Measurements from ENCODE around the gene IDNK. TPM values are rescaled to one million over a fixed set of nuclear protein-coding genes. Genes with fewer than 3 reads are reported as not detected.

IDNK gene
- total and polyA plus RNA-seq, 10 of the 15 experiments (the other 5 are each of a cell fraction or from before 2014, with no cell fraction given), result 7.0 to 19.1 (median 10.6) TPM

DNA sequence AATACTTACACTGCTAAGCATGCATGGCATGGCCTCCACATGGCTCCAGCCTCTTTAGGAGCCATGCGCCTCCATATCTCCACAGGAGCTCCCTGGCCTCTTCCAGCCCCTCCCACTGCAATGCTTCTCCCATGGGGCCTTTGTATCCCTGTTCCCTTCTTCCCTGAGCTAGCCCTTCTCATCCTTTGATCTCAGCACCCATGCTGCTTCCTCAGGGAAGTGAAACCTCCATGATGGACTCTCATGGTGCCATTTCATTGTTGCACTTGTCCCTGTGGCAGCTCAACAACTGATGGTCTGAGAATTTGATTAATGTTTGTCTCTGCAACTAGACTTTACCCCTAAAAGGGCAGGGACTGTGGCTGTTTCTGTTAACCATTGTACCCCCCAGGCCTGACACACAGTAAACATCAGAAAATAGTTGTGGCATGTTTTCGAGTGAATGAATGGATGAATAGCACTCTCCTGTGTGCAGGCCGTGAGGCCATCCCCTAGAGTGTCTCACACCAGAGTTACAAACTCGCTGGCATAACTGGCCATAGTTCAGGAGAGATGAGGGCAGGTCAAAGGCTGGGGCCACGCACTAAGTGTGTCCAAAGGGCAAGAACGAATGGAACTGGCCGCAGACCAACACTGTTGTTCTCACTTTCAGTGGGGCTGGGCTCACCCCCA is 6.6 kb downstream of the IDNK start (continued):
- TF ChIP-seq EP300 (IDR thresholded peaks at IDR 0.05; ENCODE audit: borderline replicate concordance in 1 of 2, control insufficient read depth in 1 of 2, low read depth in 2 of 2, low read length in 2 of 2), result no peak
- no peak for TF ChIP-seq RBBP5 (conservative IDR thresholded peaks at IDR 0.05)
- TF ChIP-seq, protein P1, sequence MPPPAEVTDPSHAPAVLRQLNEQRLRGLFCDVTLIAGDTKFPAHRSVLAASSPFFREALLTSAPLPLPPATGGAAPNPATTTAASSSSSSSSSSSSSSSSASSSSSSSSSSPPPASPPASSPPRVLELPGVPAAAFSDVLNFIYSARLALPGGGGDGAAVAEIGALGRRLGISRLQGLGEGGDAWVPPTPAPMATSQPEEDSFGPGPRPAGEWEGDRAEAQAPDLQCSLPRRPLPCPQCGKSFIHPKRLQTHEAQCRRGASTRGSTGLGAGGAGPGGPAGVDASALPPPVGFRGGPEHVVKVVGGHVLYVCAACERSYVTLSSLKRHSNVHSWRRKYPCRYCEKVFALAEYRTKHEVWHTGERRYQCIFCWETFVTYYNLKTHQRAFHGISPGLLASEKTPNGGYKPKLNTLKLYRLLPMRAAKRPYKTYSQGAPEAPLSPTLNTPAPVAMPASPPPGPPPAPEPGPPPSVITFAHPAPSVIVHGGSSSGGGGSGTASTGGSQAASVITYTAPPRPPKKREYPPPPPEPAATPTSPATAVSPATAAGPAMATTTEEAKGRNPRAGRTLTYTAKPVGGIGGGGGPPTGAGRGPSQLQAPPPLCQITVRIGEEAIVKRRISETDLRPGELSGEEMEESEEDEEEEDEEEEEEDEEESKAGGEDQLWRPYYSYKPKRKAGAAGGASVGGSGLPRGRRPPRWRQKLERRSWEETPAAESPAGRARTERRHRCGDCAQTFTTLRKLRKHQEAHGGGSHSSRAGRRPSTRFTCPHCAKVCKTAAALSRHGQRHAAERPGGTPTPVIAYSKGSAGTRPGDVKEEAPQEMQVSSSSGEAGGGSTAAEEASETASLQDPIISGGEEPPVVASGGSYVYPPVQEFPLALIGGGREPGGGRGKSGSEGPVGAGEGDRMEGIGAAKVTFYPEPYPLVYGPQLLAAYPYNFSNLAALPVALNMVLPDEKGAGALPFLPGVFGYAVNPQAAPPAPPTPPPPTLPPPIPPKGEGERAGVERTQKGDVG (CRISPR knock-in tag; IDR thresholded peaks at IDR 0.05), result no peak
- TF ChIP-seq, protein P2, sequence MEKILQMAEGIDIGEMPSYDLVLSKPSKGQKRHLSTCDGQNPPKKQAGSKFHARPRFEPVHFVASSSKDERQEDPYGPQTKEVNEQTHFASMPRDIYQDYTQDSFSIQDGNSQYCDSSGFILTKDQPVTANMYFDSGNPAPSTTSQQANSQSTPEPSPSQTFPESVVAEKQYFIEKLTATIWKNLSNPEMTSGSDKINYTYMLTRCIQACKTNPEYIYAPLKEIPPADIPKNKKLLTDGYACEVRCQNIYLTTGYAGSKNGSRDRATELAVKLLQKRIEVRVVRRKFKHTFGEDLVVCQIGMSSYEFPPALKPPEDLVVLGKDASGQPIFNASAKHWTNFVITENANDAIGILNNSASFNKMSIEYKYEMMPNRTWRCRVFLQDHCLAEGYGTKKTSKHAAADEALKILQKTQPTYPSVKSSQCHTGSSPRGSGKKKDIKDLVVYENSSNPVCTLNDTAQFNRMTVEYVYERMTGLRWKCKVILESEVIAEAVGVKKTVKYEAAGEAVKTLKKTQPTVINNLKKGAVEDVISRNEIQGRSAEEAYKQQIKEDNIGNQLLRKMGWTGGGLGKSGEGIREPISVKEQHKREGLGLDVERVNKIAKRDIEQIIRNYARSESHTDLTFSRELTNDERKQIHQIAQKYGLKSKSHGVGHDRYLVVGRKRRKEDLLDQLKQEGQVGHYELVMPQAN (conservative IDR thresholded peaks at IDR 0.05), result no peak

DNA sequence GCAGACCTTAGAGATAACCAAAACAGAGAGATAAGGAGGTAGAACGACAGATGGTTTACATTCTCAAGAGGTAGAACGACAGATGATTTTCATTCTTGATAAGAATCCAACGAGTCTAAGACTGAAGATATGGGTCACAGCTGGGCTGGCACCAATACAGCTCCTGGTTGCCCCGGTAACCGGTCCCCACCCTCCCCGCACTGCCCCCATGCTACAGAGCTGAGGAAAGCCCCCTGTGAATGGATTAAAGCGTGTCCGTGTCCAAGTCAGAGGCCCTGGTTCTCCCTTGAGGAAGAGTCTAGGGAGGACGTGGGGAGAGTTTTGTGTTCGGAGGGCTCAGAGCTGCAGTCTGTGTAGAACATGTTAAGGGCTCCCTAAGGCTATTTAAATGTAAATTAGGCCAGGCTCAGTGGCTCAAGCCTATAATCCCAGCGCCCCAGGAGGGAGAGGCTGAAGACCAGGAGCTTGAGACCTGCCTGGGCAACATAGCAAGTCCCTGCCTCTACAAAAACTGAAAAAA is 8.1 kb downstream of the IDNK start:
- ChIA-PET RAD21 (ENCODE audit: unreplicated experiment) (interaction anchor here (0.7 kb wide), 1 partner anchor 1606 kb away, joined by 3 read pairs; no protein-coding TSS in a partner anchor), CTCF (interaction anchor here (1.3 to 2.2 kb wide), 2 partner anchors 10 to 29 kb away, joined by 3 to 11 read pairs; no protein-coding TSS in a partner anchor), POLR2A (interaction anchor here (0.6 to 1.1 kb wide), 3 partner anchors 11 to 57 kb away, joined by 3 to 8 read pairs (median 6); no protein-coding TSS in a partner anchor), SMC1A (ENCODE audit: uncharacterized antibody, unreplicated experiment) (interaction anchor here (0.8 to 2.3 kb wide), 2 partner anchors 10 kb away, joined by 3 to 6 read pairs; no protein-coding TSS in a partner anchor)
- Histone ChIP-seq H3K4me1 (ENCODE audit: control insufficient read depth, insufficient read depth, low read length) (0 out of 2 replicates have a peak, but pooled peaks cover 3% of the 10 kb centered on the region), H2AFZ (ENCODE audit: control insufficient read depth, low read depth, low read length) (no peak overlapping the region), H3K4me2 (ENCODE audit: control insufficient read depth, insufficient read depth) (no peak overlapping the region), H3K9me3 (replicated peaks; ENCODE audit: control insufficient read depth, insufficient read depth, low read length) (no peaks in the 10 kb centered on the region), H3K79me2 (ENCODE audit: control insufficient read depth, insufficient read depth, low read length) (no peaks in the 10 kb centered on the region), H3K9ac (ENCODE audit: control insufficient read depth, insufficient read depth, low read length) (no peak overlapping the region), H3K4me3 (no peak overlapping the region), H3K27ac (ENCODE audit: control insufficient read depth, insufficient read depth) (no peak overlapping the region), H3K36me3 (ENCODE audit: control insufficient read depth in 2 of 2, insufficient read depth in 2 of 2, low read length in 1 of 2) (peaks cover 0 to 8% of the 10 kb centered on the region in 2 experiments), H4K20me1 (ENCODE audit: control insufficient read depth, insufficient read depth) (no peaks in the 10 kb centered on the region), H3K27me3 (replicated peaks in 1 of 2; ENCODE audit: control insufficient read depth in 2 of 2, insufficient read depth in 2 of 2, low read length in 1 of 2) (no peaks in the 10 kb centered on the region)
- BruUV-seq (replicated peaks), result no TSS peak
- WGBS (ENCODE audit: insufficient coverage, insufficient replicate concordance, low lambda C conversion rate, missing lambda C conversion rate), result 95% methylated on average over 9 of the region's 11 CpGs
- intact Hi-C loops (cut with micrococcal nuclease; ENCODE audit: unreplicated experiment), result no loop called here
- ATAC-seq (no peak), FAIRE-seq (no peak), DNase-seq (ENCODE audit: low read depth, low spot score) (no peak)
- in situ Hi-C loops (cut with MboI), result no loop called here
- TF ChIP-seq, protein P3, sequence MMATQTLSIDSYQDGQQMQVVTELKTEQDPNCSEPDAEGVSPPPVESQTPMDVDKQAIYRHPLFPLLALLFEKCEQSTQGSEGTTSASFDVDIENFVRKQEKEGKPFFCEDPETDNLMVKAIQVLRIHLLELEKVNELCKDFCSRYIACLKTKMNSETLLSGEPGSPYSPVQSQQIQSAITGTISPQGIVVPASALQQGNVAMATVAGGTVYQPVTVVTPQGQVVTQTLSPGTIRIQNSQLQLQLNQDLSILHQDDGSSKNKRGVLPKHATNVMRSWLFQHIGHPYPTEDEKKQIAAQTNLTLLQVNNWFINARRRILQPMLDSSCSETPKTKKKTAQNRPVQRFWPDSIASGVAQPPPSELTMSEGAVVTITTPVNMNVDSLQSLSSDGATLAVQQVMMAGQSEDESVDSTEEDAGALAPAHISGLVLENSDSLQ (IDR thresholded peaks at IDR 0.05), result no peak
- TF ChIP-seq NR2C2 (IDR thresholded peaks at IDR 0.05; ENCODE audit: borderline replicate concordance, control insufficient read depth, insufficient read length, low read depth) (no peak), NFIC (IDR thresholded peaks at IDR 0.05; ENCODE audit: low read depth, low read length) (no peak)
- TF ChIP-seq, protein P4, sequence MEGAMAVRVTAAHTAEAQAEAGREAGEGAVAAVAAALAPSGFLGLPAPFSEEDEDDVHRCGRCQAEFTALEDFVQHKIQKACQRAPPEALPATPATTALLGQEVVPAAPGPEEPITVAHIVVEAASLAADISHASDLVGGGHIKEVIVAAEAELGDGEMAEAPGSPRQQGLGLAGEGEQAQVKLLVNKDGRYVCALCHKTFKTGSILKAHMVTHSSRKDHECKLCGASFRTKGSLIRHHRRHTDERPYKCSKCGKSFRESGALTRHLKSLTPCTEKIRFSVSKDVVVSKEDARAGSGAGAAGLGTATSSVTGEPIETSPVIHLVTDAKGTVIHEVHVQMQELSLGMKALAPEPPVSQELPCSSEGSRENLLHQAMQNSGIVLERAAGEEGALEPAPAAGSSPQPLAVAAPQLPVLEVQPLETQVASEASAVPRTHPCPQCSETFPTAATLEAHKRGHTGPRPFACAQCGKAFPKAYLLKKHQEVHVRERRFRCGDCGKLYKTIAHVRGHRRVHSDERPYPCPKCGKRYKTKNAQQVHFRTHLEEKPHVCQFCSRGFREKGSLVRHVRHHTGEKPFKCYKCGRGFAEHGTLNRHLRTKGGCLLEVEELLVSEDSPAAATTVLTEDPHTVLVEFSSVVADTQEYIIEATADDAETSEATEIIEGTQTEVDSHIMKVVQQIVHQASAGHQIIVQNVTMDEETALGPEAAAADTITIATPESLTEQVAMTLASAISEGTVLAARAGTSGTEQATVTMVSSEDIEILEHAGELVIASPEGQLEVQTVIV (IDR thresholded peaks at IDR 0.05; ENCODE audit: borderline replicate concordance, partially characterized antibody), result no peak
